Esophagus squamous epithelium (tissue), 4 donors: ENCODE measurements around the gene RAB14.

Experiments used
- POLR2A ChIP-seq, 4 donors: fragments of 450-650 bp; IDR thresholded peaks; one replicate each; pipeline ENCODE4 v1.6.1; 2017; ENCODE audit warnings: antibody characterized with exemption in 4 of 4, mild to moderate bottlenecking in 4 of 4, moderate library complexity in 3 of 4
- TF ChIP-seq, protein P1 (sequence below), 6 experiments: fragments of 450-650 bp in 4 of 6; fragments of 200-600 bp in 2 of 6; sonication (generic) in 2 of 6; IDR thresholded peaks; one replicate each; pipeline ENCODE4 v1.5.1; 2016 to 2019; ENCODE audit warnings: antibody characterized with exemption in 6 of 6, mild to moderate bottlenecking in 4 of 6, moderate library complexity in 4 of 6

DNA sequence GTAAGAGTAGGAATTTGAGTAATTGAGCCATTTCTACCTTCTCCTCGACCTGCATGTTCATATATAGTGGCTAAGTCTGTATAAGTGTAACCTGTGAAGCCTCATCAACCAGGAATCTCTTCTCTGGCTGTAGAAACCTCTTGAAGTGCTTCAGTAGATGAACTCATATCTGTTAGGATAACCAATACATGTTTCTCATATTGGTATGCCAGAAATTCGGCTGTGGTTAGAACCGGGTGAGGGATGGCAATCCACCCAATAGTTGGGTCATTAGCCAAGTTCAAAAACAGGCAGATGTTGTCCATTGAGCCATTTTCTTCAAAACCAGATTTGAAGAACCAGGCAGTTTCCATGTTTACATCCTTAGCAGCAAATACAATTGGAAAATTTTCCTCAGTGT lies 37.4 kb upstream of the RAB14 start:
- TF ChIP-seq, protein P1, sequence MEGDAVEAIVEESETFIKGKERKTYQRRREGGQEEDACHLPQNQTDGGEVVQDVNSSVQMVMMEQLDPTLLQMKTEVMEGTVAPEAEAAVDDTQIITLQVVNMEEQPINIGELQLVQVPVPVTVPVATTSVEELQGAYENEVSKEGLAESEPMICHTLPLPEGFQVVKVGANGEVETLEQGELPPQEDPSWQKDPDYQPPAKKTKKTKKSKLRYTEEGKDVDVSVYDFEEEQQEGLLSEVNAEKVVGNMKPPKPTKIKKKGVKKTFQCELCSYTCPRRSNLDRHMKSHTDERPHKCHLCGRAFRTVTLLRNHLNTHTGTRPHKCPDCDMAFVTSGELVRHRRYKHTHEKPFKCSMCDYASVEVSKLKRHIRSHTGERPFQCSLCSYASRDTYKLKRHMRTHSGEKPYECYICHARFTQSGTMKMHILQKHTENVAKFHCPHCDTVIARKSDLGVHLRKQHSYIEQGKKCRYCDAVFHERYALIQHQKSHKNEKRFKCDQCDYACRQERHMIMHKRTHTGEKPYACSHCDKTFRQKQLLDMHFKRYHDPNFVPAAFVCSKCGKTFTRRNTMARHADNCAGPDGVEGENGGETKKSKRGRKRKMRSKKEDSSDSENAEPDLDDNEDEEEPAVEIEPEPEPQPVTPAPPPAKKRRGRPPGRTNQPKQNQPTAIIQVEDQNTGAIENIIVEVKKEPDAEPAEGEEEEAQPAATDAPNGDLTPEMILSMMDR (IDR thresholded peaks at IDR 0.05) = no peak
- no peak for TF ChIP-seq POLR2A (IDR thresholded peaks at IDR 0.05)
